IMR-90 (cell line): ENCODE results near the gene CEACAM16. TPM values are rescaled to one million over a fixed set of nuclear protein-coding genes. Genes with fewer than 3 reads are reported as not detected.
A peak's percentile ranks its signal among the peaks of the same experiment; 100 is the strongest.

ENCODE experiments used
- ATAC-seq: fragments of 200-7000 bp; cut with Tn5 transposase; 2 replicates; pipeline ENCODE4 v1.9.1; 2020; ENCODE audit warnings: low read depth, mild to moderate bottlenecking, moderate library complexity
- BruUV-seq: library from RNA; stranded (reverse); fragments of 400-500 nt; replicated peaks from 2 replicates; lab custom pipeline; 2021; lab: Mats Ljungman, UMichigan
- CTCF ChIA-PET: fragments of 300-600 bp; formaldehyde crosslinking; extraction: SDS; loops from one replicate; lab custom pipeline; 2021; ENCODE audit warnings: antibody characterized with exemption; lab: Yijun Ruan, JAX
- POLR2A ChIA-PET: fragments of 300-600 bp; sonication (Branson Sonifier 250); formaldehyde crosslinking; loops from one replicate; lab custom pipeline; 2022; ENCODE audit warnings: antibody characterized with exemption; ENCODE audit not compliant: unreplicated experiment; lab: Charles Lee
- DNase-seq: peaks from one replicate; pipeline ENCODE4 v3.0.0; 2013
- H2AFZ ChIP-seq: replicated peaks from 2 replicates; pipeline ENCODE3; 2013; ENCODE audit warnings: low read length, mild to moderate bottlenecking; ENCODE audit not compliant: poor library complexity
- H2AK5ac ChIP-seq: 2 replicates; pipeline ENCODE4 v1.6.1; 2013; ENCODE audit warnings: low read depth, low read length, inconsistent platforms
- H2AK9ac ChIP-seq: replicated peaks from 2 replicates; pipeline ENCODE3; 2013; ENCODE audit warnings: mild to moderate bottlenecking, low read depth, low read length, moderate library complexity; ENCODE audit not compliant: poor library complexity
- H2BK120ac ChIP-seq: 2 replicates; pipeline ENCODE4 v1.6.1; 2013; ENCODE audit warnings: low read depth, low read length, inconsistent platforms
- H2BK15ac ChIP-seq: 3 replicates; pipeline ENCODE4 v1.6.1; 2013; ENCODE audit warnings: low read depth, low read length, inconsistent platforms
- H2BK20ac ChIP-seq: 2 replicates; pipeline ENCODE4 v1.6.1; 2013; ENCODE audit warnings: low read depth, mild to moderate bottlenecking, inconsistent platforms, low read length, moderate library complexity
- H2BK5ac ChIP-seq: 2 replicates; pipeline ENCODE4 v1.6.1; 2013; ENCODE audit warnings: mild to moderate bottlenecking, low read depth, low read length, inconsistent platforms; ENCODE audit not compliant: poor library complexity, severe bottlenecking
- H3K14ac ChIP-seq: replicated peaks from 2 replicates; pipeline ENCODE4 v1.6.1; 2013; ENCODE audit warnings: low read depth, low read length, inconsistent platforms
- H3K18ac ChIP-seq: 2 replicates; pipeline ENCODE4 v1.6.1; 2013; ENCODE audit warnings: low read depth, low read length, control low read depth
- H3K23ac ChIP-seq: 2 replicates; pipeline ENCODE4 v1.6.1; 2013; ENCODE audit warnings: low read depth, low read length, inconsistent platforms
- H3K27ac ChIP-seq: 2 replicates; pipeline ENCODE4 v1.5.1; 2013; ENCODE audit warnings: mild to moderate bottlenecking, control low read depth, low read length; ENCODE audit not compliant: insufficient read depth
- H3K27me3 ChIP-seq: 2 replicates; pipeline ENCODE4 v1.6.1; 2013; ENCODE audit warnings: low read length; ENCODE audit not compliant: control insufficient read depth, insufficient read depth
- H3K36me3 ChIP-seq: 2 replicates; pipeline ENCODE4 v1.6.1; 2013; ENCODE audit warnings: low read length, mixed read lengths; ENCODE audit not compliant: control insufficient read depth, insufficient read depth
- H3K4ac ChIP-seq: 2 replicates; pipeline ENCODE4 v1.6.1; 2013; ENCODE audit warnings: low read depth, low read length, inconsistent platforms
- H3K4me1 ChIP-seq: 2 replicates; pipeline ENCODE4 v1.6.1; 2013; ENCODE audit warnings: low read length, mixed read lengths; ENCODE audit not compliant: control insufficient read depth, insufficient read depth
- H3K4me2 ChIP-seq: 2 replicates; pipeline ENCODE4 v1.6.1; 2013; ENCODE audit warnings: low read depth, mild to moderate bottlenecking, control low read depth, low read length, moderate library complexity
- H3K4me3 ChIP-seq: 2 replicates; pipeline ENCODE4 v1.5.1; 2013; ENCODE audit warnings: low read depth, mild to moderate bottlenecking, control low read depth, low read length, moderate library complexity; ENCODE audit not compliant: insufficient read depth
- H3K56ac ChIP-seq: 2 replicates; pipeline ENCODE4 v1.6.1; 2013; ENCODE audit warnings: low read length, inconsistent platforms; ENCODE audit not compliant: insufficient read depth; ENCODE audit errors: extremely low read depth
- H3K79me1 ChIP-seq, 2 experiments: 2 replicates each; pipeline ENCODE4 v1.6.1; 2013; ENCODE audit warnings: low read length in 2 of 2, inconsistent platforms in 1 of 2, low read depth in 1 of 2
- H3K9ac ChIP-seq: 2 replicates; pipeline ENCODE4 v1.6.1; 2013; ENCODE audit warnings: low read depth, low read length, control low read depth
- H3K9me1 ChIP-seq: 2 replicates; pipeline ENCODE4 v1.6.1; 2013; ENCODE audit warnings: low read length, inconsistent platforms; ENCODE audit not compliant: insufficient read depth
- H3K9me3 ChIP-seq: 2 replicates; pipeline ENCODE4 v1.6.1; 2013; ENCODE audit warnings: low read length; ENCODE audit not compliant: control insufficient read depth, insufficient read depth
- H4K20me1 ChIP-seq: 2 replicates; pipeline ENCODE4 v1.6.1; 2013; ENCODE audit warnings: low read length, inconsistent platforms; ENCODE audit not compliant: insufficient read depth
- H4K5ac ChIP-seq: 2 replicates; pipeline ENCODE4 v1.6.1; 2013; ENCODE audit warnings: mild to moderate bottlenecking, low read depth, low read length, control low read depth
- H4K8ac ChIP-seq, 2 experiments: 2 replicates each; pipeline ENCODE4 v1.6.1; 2013; ENCODE audit warnings: low read depth in 2 of 2, low read length in 2 of 2, control low read depth in 1 of 2, inconsistent platforms in 1 of 2
- H4K91ac ChIP-seq: 2 replicates; pipeline ENCODE4 v1.6.1; 2013; ENCODE audit warnings: low read depth, low read length, inconsistent platforms; ENCODE audit not compliant: insufficient read depth
- BHLHE40 ChIP-seq: fragments of 150-350 bp; IDR thresholded peaks from 2 replicates; pipeline ENCODE4 v1.6.1; 2016; ENCODE audit warnings: mild to moderate bottlenecking, low read depth, low read length
- CEBPB ChIP-seq: IDR thresholded peaks from 2 replicates; pipeline ENCODE4 v1.6.1; 2012; ENCODE audit warnings: low read depth, low read length, improper control_type of control experiment
- CHD1 ChIP-seq: IDR thresholded peaks from 2 replicates; pipeline ENCODE4 v1.6.1; 2012; ENCODE audit warnings: low read depth, low read length, improper control_type of control experiment
- FOS ChIP-seq: fragments of 150-350 bp; IDR thresholded peaks from 2 replicates; pipeline ENCODE4 v1.6.1; 2016; ENCODE audit warnings: low read depth, low read length
- MAFK ChIP-seq: IDR thresholded peaks from 2 replicates; pipeline ENCODE4 v1.6.1; 2012; ENCODE audit warnings: low read depth, low read length, improper control_type of control experiment
- MAZ ChIP-seq: IDR thresholded peaks from 2 replicates; pipeline ENCODE4 v1.6.1; 2012; ENCODE audit warnings: low read depth, mild to moderate bottlenecking, low read length, improper control_type of control experiment, moderate library complexity, borderline replicate concordance
- MXI1 ChIP-seq: IDR thresholded peaks from 2 replicates; pipeline ENCODE4 v1.6.1; 2012; ENCODE audit warnings: low read depth, mild to moderate bottlenecking, low read length, moderate library complexity, borderline replicate concordance
- NFE2L2 ChIP-seq: fragments of 150-350 bp; IDR thresholded peaks from 2 replicates; pipeline ENCODE4 v1.6.1; 2016; ENCODE audit warnings: low read depth, mild to moderate bottlenecking, low read length
- POLR2A ChIP-seq: IDR thresholded peaks from 2 replicates; pipeline ENCODE4 v1.6.1; 2012; ENCODE audit warnings: mild to moderate bottlenecking, low read depth, low read length
- RAD21 ChIP-seq: IDR thresholded peaks from 2 replicates; pipeline ENCODE4 v1.6.1; 2012; ENCODE audit warnings: low read length, improper control_type of control experiment
- RCOR1 ChIP-seq: IDR thresholded peaks from 2 replicates; pipeline ENCODE4 v1.6.1; 2012; ENCODE audit warnings: mild to moderate bottlenecking, low read length, improper control_type of control experiment; ENCODE audit not compliant: insufficient replicate concordance
- RFX5 ChIP-seq: IDR thresholded peaks from 2 replicates; pipeline ENCODE4 v1.8.0; 2012; ENCODE audit warnings: low read depth, mild to moderate bottlenecking, low read length, moderate library complexity
- SMC3 ChIP-seq: fragments of 150-350 bp; IDR thresholded peaks from 2 replicates; pipeline ENCODE4 v1.6.1; 2016; ENCODE audit warnings: low read depth, mild to moderate bottlenecking, antibody characterized with exemption, low read length, moderate library complexity
- WGBS, 2 experiments: methylation state at CpG; one replicate each; pipeline versions ENCODE4 v1.1.5 to v1.1.7; 2013; ENCODE audit warnings: missing lambda C conversion rate in 2 of 2; ENCODE audit not compliant: insufficient read length in 1 of 2; ENCODE audit errors: extremely low coverage in 2 of 2; 5-methylcytosine and 5-hydroxymethylcytosine counted together
- dilution Hi-C: fragments of 300-500 bp; cut with HindIII; formaldehyde crosslinking; loops from one replicate; pipeline ENCODE4 v1.14.3; 2018; ENCODE audit warnings: low sequenced_read_pairs; ENCODE audit not compliant: unreplicated experiment
- in situ Hi-C: fragments of 300-500 bp; cut with MboI; formaldehyde crosslinking; loops from 3 replicates; pipeline ENCODE4 v1.14.3; 2019; ENCODE audit warnings: low sequenced_read_pairs, inconsistent platforms, mixed read lengths
- intact Hi-C: fragments of 100-400 bp; cut with micrococcal nuclease; formaldehyde crosslinking; loops from 2 replicates; pipeline ENCODE4 v1.10.0; 2022
- polyA plus RNA-seq, 3 experiments: library from polyadenylated mRNA; depleted of rRNA; stranded (reverse); fragments of >200 nt; gene quantifications; 2 replicates each; pipeline ENCODE4 v1.2.3, GENCODE V29; 2012; ENCODE audit warnings: low replicate concordance in 1 of 3
- total RNA-seq: library from RNA; depleted of rRNA; stranded (reverse); fragments of >200 nt; gene quantifications from 2 replicates; pipeline ENCODE4 v1.2.3, GENCODE V29; 2012
- TF ChIP-seq, protein P1 (sequence below): conservative IDR thresholded peaks from 2 replicates; pipeline ENCODE4 v1.5.1; 2012; ENCODE audit warnings: mild to moderate bottlenecking, low read depth, low read length, improper control_type of control experiment
- TF ChIP-seq, protein P2 (sequence below): fragments of 150-350 bp; IDR thresholded peaks from 2 replicates; pipeline ENCODE4 v1.6.1; 2017; ENCODE audit warnings: mild to moderate bottlenecking, antibody characterized with exemption, low read length, low read depth
- TF ChIP-seq, protein P3 (sequence below): fragments of 150-350 bp; IDR thresholded peaks from 2 replicates; pipeline ENCODE4 v1.6.1; 2016; ENCODE audit warnings: low read depth, mild to moderate bottlenecking, low read length, moderate library complexity, borderline replicate concordance

Gene CEACAM16
- total and polyA plus RNA-seq, 2 of the 4 experiments (the other 2 are of a cell fraction): not detected

DNA sequence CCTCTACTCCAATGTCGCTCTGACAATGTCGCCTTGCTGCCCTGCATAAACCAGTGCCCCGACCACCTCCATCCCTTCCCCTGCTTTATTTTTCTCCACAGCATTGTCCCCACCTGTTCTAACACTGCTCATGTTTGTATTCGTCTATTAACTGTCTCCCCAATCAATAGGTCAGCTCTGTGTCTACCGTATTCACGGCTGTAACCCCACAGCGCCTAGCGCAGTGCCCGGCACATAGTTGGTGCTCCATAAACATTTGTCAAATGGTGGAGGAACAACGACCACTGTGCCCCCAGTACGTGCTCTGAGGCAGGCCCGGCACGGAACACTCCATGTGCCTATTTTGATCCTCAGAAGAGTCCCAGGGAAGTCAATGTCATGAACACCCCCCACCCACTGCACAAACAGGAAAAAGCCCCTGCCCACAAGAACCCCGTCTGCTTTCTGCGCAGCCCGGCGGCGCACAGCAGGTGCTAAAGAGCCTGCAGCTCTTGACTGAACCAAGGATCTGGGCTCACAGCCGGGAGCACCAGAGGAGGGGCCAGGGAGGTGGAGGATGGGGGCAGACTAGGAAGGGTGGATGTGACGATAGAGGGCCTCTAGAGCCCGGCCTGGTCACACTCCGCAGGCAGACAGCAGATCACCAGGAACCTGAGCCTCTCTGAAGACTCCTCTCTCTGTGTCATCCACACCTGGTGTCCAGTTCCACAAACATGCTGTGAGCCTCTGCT is 1.8 kb upstream of the CEACAM16 start:
- dilution Hi-C loops: no loop called here
- ATAC-seq: no peak
- POLR2A ChIA-PET: no interaction called here
- H2BK15ac ChIP-seq: no peak overlapping the region
- H2BK120ac ChIP-seq: no peak overlapping the region
- H3K4ac ChIP-seq: no peak overlapping the region
- H4K91ac ChIP-seq: no peak overlapping the region
- 74% methylated on average over 13 of the region's 22 CpGs; no CpG with 5 or more reads in 1 of the 2 experiments for WGBS, 2 experiments
- no peaks in the 10 kb centered on the region for H3K9me1 ChIP-seq
- H4K20me1 ChIP-seq: no peaks in the 10 kb centered on the region
- H3K79me1 ChIP-seq: no peaks in the 10 kb centered on the region
- H3K23ac ChIP-seq: no peak overlapping the region
- H3K27me3 ChIP-seq: no peaks in the 10 kb centered on the region; the same call in 1 of the 2 replicates
- in situ Hi-C loops: no loop called here
- no peak overlapping the region for H3K56ac ChIP-seq
- H3K4me2 ChIP-seq: no peak overlapping the region
- no peak for DNase-seq
- BruUV-seq: no TSS peak
- H3K9me3 ChIP-seq: no peaks in the 10 kb centered on the region
- H2AK9ac ChIP-seq: peak overlapping the region; percentile 42
- H3K18ac ChIP-seq: no peak overlapping the region
- no peak overlapping the region for H2AFZ ChIP-seq
- no peak overlapping the region; the same call in 1 of the 2 replicates for H2AK5ac ChIP-seq
- H3K4me1 ChIP-seq: peaks cover 2% of the 10 kb centered on the region
- H4K5ac ChIP-seq: no peak overlapping the region
- intact Hi-C loops: no loop called here
- no peak overlapping the region for H4K8ac ChIP-seq
- no peak overlapping the region for H2BK5ac ChIP-seq
- TF ChIP-seq RCOR1 (no peak), FOS (no peak), BHLHE40 (no peak), CHD1 (no peak), RFX5 (no peak), MXI1 (no peak), RAD21 (no peak), MAZ (no peak), POLR2A (no peak), NFE2L2 (no peak), CEBPB (no peak), MAFK (no peak), SMC3 (no peak)
- TF ChIP-seq, protein P1, sequence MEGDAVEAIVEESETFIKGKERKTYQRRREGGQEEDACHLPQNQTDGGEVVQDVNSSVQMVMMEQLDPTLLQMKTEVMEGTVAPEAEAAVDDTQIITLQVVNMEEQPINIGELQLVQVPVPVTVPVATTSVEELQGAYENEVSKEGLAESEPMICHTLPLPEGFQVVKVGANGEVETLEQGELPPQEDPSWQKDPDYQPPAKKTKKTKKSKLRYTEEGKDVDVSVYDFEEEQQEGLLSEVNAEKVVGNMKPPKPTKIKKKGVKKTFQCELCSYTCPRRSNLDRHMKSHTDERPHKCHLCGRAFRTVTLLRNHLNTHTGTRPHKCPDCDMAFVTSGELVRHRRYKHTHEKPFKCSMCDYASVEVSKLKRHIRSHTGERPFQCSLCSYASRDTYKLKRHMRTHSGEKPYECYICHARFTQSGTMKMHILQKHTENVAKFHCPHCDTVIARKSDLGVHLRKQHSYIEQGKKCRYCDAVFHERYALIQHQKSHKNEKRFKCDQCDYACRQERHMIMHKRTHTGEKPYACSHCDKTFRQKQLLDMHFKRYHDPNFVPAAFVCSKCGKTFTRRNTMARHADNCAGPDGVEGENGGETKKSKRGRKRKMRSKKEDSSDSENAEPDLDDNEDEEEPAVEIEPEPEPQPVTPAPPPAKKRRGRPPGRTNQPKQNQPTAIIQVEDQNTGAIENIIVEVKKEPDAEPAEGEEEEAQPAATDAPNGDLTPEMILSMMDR: no peak
- TF ChIP-seq, protein P2, sequence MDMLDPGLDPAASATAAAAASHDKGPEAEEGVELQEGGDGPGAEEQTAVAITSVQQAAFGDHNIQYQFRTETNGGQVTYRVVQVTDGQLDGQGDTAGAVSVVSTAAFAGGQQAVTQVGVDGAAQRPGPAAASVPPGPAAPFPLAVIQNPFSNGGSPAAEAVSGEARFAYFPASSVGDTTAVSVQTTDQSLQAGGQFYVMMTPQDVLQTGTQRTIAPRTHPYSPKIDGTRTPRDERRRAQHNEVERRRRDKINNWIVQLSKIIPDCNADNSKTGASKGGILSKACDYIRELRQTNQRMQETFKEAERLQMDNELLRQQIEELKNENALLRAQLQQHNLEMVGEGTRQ: no peak
- TF ChIP-seq, protein P3, sequence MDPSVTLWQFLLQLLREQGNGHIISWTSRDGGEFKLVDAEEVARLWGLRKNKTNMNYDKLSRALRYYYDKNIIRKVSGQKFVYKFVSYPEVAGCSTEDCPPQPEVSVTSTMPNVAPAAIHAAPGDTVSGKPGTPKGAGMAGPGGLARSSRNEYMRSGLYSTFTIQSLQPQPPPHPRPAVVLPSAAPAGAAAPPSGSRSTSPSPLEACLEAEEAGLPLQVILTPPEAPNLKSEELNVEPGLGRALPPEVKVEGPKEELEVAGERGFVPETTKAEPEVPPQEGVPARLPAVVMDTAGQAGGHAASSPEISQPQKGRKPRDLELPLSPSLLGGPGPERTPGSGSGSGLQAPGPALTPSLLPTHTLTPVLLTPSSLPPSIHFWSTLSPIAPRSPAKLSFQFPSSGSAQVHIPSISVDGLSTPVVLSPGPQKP: no peak
- H3K36me3 ChIP-seq: no peaks in the 10 kb centered on the region
- no peak overlapping the region for H3K4me3 ChIP-seq
- no peak overlapping the region for H2BK20ac ChIP-seq
- H3K9ac ChIP-seq: no peak overlapping the region
- CTCF ChIA-PET: no interaction called here
- no peak overlapping the region for H3K27ac ChIP-seq
- H3K14ac ChIP-seq: no peak overlapping the region
